GM12878 (cell line): ENCODE data around the gene SPATS2L. TPM values are rescaled to one million over a fixed set of nuclear protein-coding genes. Genes with fewer than 3 reads are reported as not detected.

Source experiments
- ATAC-seq: fragments of 200-7000 bp; cut with Tn5 transposase; 3 replicates; pipeline ENCODE4 v1.9.1; 2020; ENCODE audit warnings: mild to moderate bottlenecking, moderate library complexity
- BruUV-seq: library from RNA; stranded (reverse); fragments of 400-500 nt; replicated peaks from 2 replicates; lab custom pipeline; 2021; lab: Mats Ljungman, UMichigan
- CTCF ChIA-PET: fragments of 300-600 bp; sonication (Branson Sonifier 250); formaldehyde crosslinking; extraction: SDS; loops from one replicate; lab custom pipeline; 2021; ENCODE audit warnings: inconsistent platforms; lab: Yijun Ruan, JAX
- POLR2A ChIA-PET: fragments of 350-600 bp; formaldehyde crosslinking; extraction: SDS; loops from one replicate; lab custom pipeline; 2021; ENCODE audit warnings: inconsistent platforms; lab: Charles Lee
- RAD21 ChIA-PET: fragments of 300-600 bp; sonication (Branson Sonifier 250); formaldehyde crosslinking; loops from one replicate; lab custom pipeline; 2023; ENCODE audit warnings: antibody characterized with exemption; ENCODE audit not compliant: unreplicated experiment; lab: Charles Lee
- SMC1A ChIA-PET: fragments of 300-600 bp; sonication (Branson Sonifier 250); formaldehyde crosslinking; loops from one replicate; lab custom pipeline; 2023; ENCODE audit not compliant: unreplicated experiment, uncharacterized antibody; lab: Charles Lee
- DNase-seq: peaks from one replicate; pipeline ENCODE4 v3.0.0-alpha.2; 2011; ENCODE audit warnings: low read depth, low spot score
- FAIRE-seq: peaks from 3 replicates; lab custom pipeline; 2011; peaks lifted over from hg19 to GRCh38; lab: Jason Lieb, UNC
- H2AFZ ChIP-seq: 2 replicates; pipeline ENCODE4 v1.6.0; 2011; ENCODE audit warnings: low read depth, low read length, control low read depth; ENCODE audit not compliant: control insufficient read depth
- H3K27ac ChIP-seq: 2 replicates; pipeline ENCODE4 v1.5.1; 2011; ENCODE audit warnings: control low read depth; ENCODE audit not compliant: control insufficient read depth, insufficient read depth
- H3K27me3 ChIP-seq, 2 experiments: replicated peaks in 1 of 2; 2 replicates each; pipeline versions ENCODE4 v1.6.0 to v1.6.1; 2011; ENCODE audit warnings: low read length in 1 of 2; ENCODE audit not compliant: control insufficient read depth in 2 of 2, insufficient read depth in 2 of 2
- H3K36me3 ChIP-seq, 2 experiments: 2 replicates each; pipeline ENCODE4 v1.5.1; 2011; ENCODE audit warnings: low read length in 1 of 2; ENCODE audit not compliant: control insufficient read depth in 2 of 2, insufficient read depth in 2 of 2
- H3K4me1 ChIP-seq: 2 replicates; pipeline ENCODE4 v1.6.1; 2011; ENCODE audit warnings: mild to moderate bottlenecking, low read length, moderate library complexity, mixed read lengths; ENCODE audit not compliant: control insufficient read depth, insufficient read depth
- H3K4me2 ChIP-seq: 2 replicates; pipeline ENCODE4 v1.6.0; 2011; ENCODE audit warnings: control low read depth; ENCODE audit not compliant: control insufficient read depth, insufficient read depth
- H3K4me3 ChIP-seq: fragments of 200-600 bp; sonication (generic); 2 replicates; pipeline ENCODE4 v1.5.1; 2016
- H3K79me2 ChIP-seq: 2 replicates; pipeline ENCODE4 v1.6.0; 2011; ENCODE audit warnings: low read length; ENCODE audit not compliant: control insufficient read depth, insufficient read depth
- H3K9ac ChIP-seq: 2 replicates; pipeline ENCODE4 v1.8.0; 2011; ENCODE audit warnings: low read length, control low read depth, mixed read lengths; ENCODE audit not compliant: control insufficient read depth, insufficient read depth
- H3K9me3 ChIP-seq: replicated peaks from 3 replicates; pipeline ENCODE4 v1.5.1; 2011; ENCODE audit warnings: mild to moderate bottlenecking, low read length; ENCODE audit not compliant: control insufficient read depth, insufficient read depth
- H4K20me1 ChIP-seq: 2 replicates; pipeline ENCODE4 v1.6.0; 2011; ENCODE audit not compliant: control insufficient read depth, insufficient read depth
- ATF2 ChIP-seq: IDR thresholded peaks from 2 replicates; pipeline ENCODE4 v1.6.1; 2012; ENCODE audit warnings: low read length, inconsistent platforms
- NR2F1 ChIP-seq: fragments of 450-650 bp; conservative IDR thresholded peaks from 2 replicates; pipeline ENCODE4 v1.6.1; 2017; ENCODE audit warnings: mild to moderate bottlenecking
- PBX3 ChIP-seq: IDR thresholded peaks from 2 replicates; pipeline ENCODE4 v1.6.1; 2011; ENCODE audit warnings: mild to moderate bottlenecking, low read depth, low read length, moderate library complexity; ENCODE audit not compliant: insufficient replicate concordance
- RFX5 ChIP-seq: IDR thresholded peaks from 2 replicates; pipeline ENCODE4 v1.6.1; 2011; ENCODE audit warnings: low read depth, low read length, improper control_type of control experiment
- SIN3A ChIP-seq: IDR thresholded peaks from 2 replicates; pipeline ENCODE4 v1.6.1; 2012; ENCODE audit warnings: low read depth, low read length, improper control_type of control experiment
- WRNIP1 ChIP-seq: IDR thresholded peaks from 2 replicates; pipeline ENCODE4 v1.6.1; 2011; ENCODE audit warnings: low read depth, low read length, improper control_type of control experiment, borderline replicate concordance
- ZBED1 ChIP-seq: IDR thresholded peaks from 2 replicates; pipeline ENCODE4 v1.6.1; 2016; ENCODE audit warnings: borderline replicate concordance
- ZNF207 ChIP-seq: fragments of 450-650 bp; IDR thresholded peaks from 2 replicates; pipeline ENCODE4 v1.6.1; 2014; ENCODE audit warnings: antibody characterized with exemption, mild to moderate bottlenecking, borderline replicate concordance
- WGBS: methylation state at CpG from one replicate; pipeline ENCODE4 v1.1.6; 2016; ENCODE audit warnings: low lambda C conversion rate; ENCODE audit not compliant: insufficient replicate concordance, insufficient coverage; ENCODE audit errors: missing lambda C conversion rate; 5-methylcytosine and 5-hydroxymethylcytosine counted together
- in situ Hi-C: fragments of 300-500 bp; cut with MboI; formaldehyde crosslinking; loops from 9 replicates; pipeline ENCODE4 v1.14.3; 2018; ENCODE audit warnings: mixed read lengths
- intact Hi-C: fragments of 100-400 bp; cut with micrococcal nuclease; formaldehyde crosslinking; loops from one replicate; pipeline ENCODE4 v1.14.2; 2022; ENCODE audit not compliant: unreplicated experiment
- polyA plus RNA-seq, 11 experiments: library from polyadenylated mRNA; depleted of rRNA in 4 of 11; unstranded in 6 of 11; stranded (reverse) in 5 of 11; fragments of >200 nt; fragmentation: Nextera tagmentation in 4 of 11; fragmentation: Illumina TruSeq in 1 of 11; extraction: Ambion mirVana in 4 of 11; extraction: Trizol in 1 of 11; gene quantifications; 1 replicate in 1 of 11; 2 replicates in 10 of 11; pipeline versions ENCODE4 v1.2.1 to v1.2.3, GENCODE V29; 2011 to 2016; ENCODE audit warnings: inconsistent platforms in 2 of 11, missing spikeins in 2 of 11, low read depth in 1 of 11
- total RNA-seq, 4 experiments: library from RNA; depleted of rRNA in 3 of 4; stranded (reverse); fragments of >200 nt in 3 of 4; fragmentation: Illumina TruSeq in 1 of 4; extraction: Trizol in 1 of 4; gene quantifications; 2 replicates each; pipeline versions ENCODE4 v1.2.1 to v1.2.3, GENCODE V29; 2013 to 2021
- TF ChIP-seq, protein P1 (sequence below): fragments of 450-650 bp; IDR thresholded peaks from 2 replicates; pipeline ENCODE4 v1.6.1; 2018; ENCODE audit warnings: borderline replicate concordance, mild to moderate bottlenecking; ENCODE audit not compliant: partially characterized antibody

Gene SPATS2L
- total and polyA plus RNA-seq, 10 of the 15 experiments (the other 5 are each of a cell fraction or from before 2014, with no cell fraction given) = 5.2 to 30.0 (median 20.1) TPM

DNA sequence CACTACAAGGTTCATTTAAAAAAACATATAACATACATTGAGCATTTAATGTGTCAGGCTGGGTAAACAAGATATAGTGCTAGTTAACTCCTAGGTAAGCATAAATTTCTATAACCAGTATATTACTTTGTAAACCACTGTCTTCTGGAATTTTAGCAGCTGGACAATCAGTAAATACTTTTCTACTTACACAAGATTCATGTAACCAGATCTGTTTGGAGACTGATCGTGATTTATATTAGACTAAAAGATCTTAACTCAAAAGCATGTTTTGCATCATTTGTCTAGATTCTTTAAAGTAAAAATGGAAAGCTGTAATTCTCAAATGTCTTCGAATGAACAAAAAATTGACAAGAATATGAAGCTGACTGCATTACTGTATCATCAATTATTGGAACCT lies 218.6 kb downstream of the SPATS2L start:
- Histone ChIP-seq H2AFZ (peak overlapping the region; percentile 99; the same call in 1 of the 2 replicates), H4K20me1 (no peaks in the 10 kb centered on the region), H3K36me3 (no peaks in the 10 kb centered on the region), H3K9ac (no peak overlapping the region), H3K27ac (no peak overlapping the region), H3K9me3 (no peaks in the 10 kb centered on the region), H3K4me3 (no peak overlapping the region), H3K4me2 (no peak overlapping the region), H3K79me2 (peaks cover 38% of the 10 kb centered on the region), H3K4me1 (peaks cover 3% of the 10 kb centered on the region; the same call in 1 of the 2 replicates), H3K27me3 (no peaks in the 10 kb centered on the region; a peak in 1 of 4 replicates)
- no TSS peak for BruUV-seq
- SMC1A ChIA-PET = interaction anchor here (0.7 to 2.0 kb wide), 13 partner anchors 9 to 528 kb away, joined by 3 to 7 read pairs (median 3); partner anchors contain the start of genes BZW1 and KCTD18
- intact Hi-C loops = no loop called here
- POLR2A ChIA-PET = interaction anchor here (0.7 to 2.4 kb wide), 3 partner anchors 10 to 15 kb away, joined by 3 to 14 read pairs (median 3); partner anchors contain the start of gene KCTD18
- in situ Hi-C loops = no loop called here
- no peak for TF ChIP-seq RFX5
- CTCF ChIA-PET = interaction anchor here (0.7 to 4.5 kb wide), 7 partner anchors 11 to 189 kb away, joined by 3 to 21 read pairs (median 3); partner anchors contain the start of gene KCTD18
- WGBS = 100% methylated on average over 2 of the region's 2 CpGs
- DNase-seq (no peak), ATAC-seq (no peak), FAIRE-seq (no peak)
- RAD21 ChIA-PET = interaction anchor here (0.7 to 2.4 kb wide), 4 partner anchors 8 to 41 kb away, joined by 3 to 10 read pairs (median 4); partner anchors contain the start of gene KCTD18

DNA sequence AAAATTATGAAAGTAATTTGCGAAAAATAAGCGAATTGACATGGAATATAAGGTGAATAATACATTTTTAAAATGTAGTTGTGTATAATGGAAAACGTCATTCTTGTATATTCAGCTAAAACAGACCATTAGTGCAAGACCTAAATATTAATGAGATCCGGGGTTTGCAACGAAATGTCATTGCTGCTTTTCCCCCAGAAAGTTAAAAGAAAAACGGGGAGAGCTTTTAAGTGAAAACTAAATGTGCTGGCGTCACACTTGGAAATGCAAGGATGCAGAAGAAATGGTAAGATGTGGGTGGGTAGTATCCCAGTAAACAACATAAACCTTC lies 219.0 kb downstream of the SPATS2L start:
- Histone ChIP-seq H3K9me3 (no peaks in the 10 kb centered on the region), H3K79me2 (peaks cover 42% of the 10 kb centered on the region), H3K4me1 (peaks cover 3% of the 10 kb centered on the region; the same call in 1 of the 2 replicates), H4K20me1 (no peaks in the 10 kb centered on the region), H3K27me3 (no peaks in the 10 kb centered on the region; a peak in 1 of 4 replicates), H3K36me3 (no peaks in the 10 kb centered on the region), H2AFZ (peak overlapping the region; percentile 99), H3K4me2 (peak overlapping the region; percentile 91), H3K9ac (peak overlapping the region; percentile 35), H3K4me3 (peak overlapping the region; percentile 87; the same call in 1 of the 2 replicates), H3K27ac (no peak overlapping the region)
- FAIRE-seq (no peak), ATAC-seq (no peak), DNase-seq (no peak)
- ChIA-PET SMC1A (interaction anchor here (0.7 to 2.0 kb wide), 13 partner anchors 8 to 529 kb away, joined by 3 to 7 read pairs (median 3); partner anchors contain the start of genes BZW1 and KCTD18), RAD21 (interaction anchor here (0.7 to 2.4 kb wide), 4 partner anchors 8 to 41 kb away, joined by 3 to 10 read pairs (median 4); partner anchors contain the start of gene KCTD18), POLR2A (interaction anchor here (0.7 to 2.4 kb wide), 4 partner anchors 9 to 185 kb away, joined by 3 to 14 read pairs (median 3); partner anchors contain the start of gene KCTD18), CTCF (interaction anchor here (0.7 to 4.5 kb wide), 7 partner anchors 11 to 188 kb away, joined by 3 to 21 read pairs (median 3); partner anchors contain the start of gene KCTD18)
- WGBS = 38% methylated on average over 7 of the region's 7 CpGs
- intact Hi-C loops (no loop called here), in situ Hi-C loops (no loop called here)
- BruUV-seq = no TSS peak
- TF ChIP-seq WRNIP1 (no peak), PBX3 (no peak), ZNF207 (no peak), NR2F1 (no peak), SIN3A (no peak), ATF2 (no peak), ZBED1 (no peak)
- TF ChIP-seq, protein P1, sequence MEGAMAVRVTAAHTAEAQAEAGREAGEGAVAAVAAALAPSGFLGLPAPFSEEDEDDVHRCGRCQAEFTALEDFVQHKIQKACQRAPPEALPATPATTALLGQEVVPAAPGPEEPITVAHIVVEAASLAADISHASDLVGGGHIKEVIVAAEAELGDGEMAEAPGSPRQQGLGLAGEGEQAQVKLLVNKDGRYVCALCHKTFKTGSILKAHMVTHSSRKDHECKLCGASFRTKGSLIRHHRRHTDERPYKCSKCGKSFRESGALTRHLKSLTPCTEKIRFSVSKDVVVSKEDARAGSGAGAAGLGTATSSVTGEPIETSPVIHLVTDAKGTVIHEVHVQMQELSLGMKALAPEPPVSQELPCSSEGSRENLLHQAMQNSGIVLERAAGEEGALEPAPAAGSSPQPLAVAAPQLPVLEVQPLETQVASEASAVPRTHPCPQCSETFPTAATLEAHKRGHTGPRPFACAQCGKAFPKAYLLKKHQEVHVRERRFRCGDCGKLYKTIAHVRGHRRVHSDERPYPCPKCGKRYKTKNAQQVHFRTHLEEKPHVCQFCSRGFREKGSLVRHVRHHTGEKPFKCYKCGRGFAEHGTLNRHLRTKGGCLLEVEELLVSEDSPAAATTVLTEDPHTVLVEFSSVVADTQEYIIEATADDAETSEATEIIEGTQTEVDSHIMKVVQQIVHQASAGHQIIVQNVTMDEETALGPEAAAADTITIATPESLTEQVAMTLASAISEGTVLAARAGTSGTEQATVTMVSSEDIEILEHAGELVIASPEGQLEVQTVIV = no peak
